MM.1S (cell line): ENCODE results near the gene CCZ1.

Experiments
- CTCF ChIP-seq: fragments of 300-600 bp; sonication (generic); IDR thresholded peaks from 2 replicates; pipeline ENCODE4 v1.5.1; 2016; ENCODE audit warnings: antibody characterized with exemption, low read length, mixed read lengths
- EZH2 ChIP-seq: fragments of 300-600 bp; sonication (generic); optimal IDR thresholded peaks from 2 replicates; pipeline ENCODE3; 2017; ENCODE audit warnings: low read depth, mild to moderate bottlenecking, antibody characterized with exemption, low read length, mixed read lengths

- TF ChIP-seq CTCF (no peak), EZH2 (no peak)
These were observed 28.8 kb upstream of the CCZ1 start for GRCh38 chr7:5869691-5870090.
